ENCODE data around the gene CHAT.
A peak's percentile ranks its signal among the peaks of the same experiment; 100 is the strongest.

Gene CHAT

DNA sequence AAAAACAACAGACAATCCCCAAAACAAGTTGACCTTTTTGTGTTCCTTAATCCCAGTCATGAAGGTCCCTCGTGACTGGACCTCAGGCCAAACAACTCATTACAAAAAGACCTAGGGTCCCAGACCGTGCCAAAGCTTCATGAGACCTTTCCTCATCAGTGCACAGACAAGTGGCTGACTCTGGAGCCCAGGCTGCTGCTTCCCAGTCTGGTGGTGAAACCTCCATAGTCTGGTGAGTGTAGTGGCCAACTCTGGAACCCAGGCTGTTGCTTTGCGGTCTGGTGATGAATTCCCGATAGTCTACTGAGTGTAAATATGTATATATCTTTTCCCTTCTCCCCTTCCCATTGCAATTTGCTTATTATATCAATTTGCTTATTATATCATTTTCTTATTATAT is 25.9 kb upstream of the CHAT start:
- no peak overlapping the region for H3K4me3 ChIP-seq (ENCODE audit: control insufficient read depth, low read depth, low read length)
- TF ChIP-seq, protein P1, sequence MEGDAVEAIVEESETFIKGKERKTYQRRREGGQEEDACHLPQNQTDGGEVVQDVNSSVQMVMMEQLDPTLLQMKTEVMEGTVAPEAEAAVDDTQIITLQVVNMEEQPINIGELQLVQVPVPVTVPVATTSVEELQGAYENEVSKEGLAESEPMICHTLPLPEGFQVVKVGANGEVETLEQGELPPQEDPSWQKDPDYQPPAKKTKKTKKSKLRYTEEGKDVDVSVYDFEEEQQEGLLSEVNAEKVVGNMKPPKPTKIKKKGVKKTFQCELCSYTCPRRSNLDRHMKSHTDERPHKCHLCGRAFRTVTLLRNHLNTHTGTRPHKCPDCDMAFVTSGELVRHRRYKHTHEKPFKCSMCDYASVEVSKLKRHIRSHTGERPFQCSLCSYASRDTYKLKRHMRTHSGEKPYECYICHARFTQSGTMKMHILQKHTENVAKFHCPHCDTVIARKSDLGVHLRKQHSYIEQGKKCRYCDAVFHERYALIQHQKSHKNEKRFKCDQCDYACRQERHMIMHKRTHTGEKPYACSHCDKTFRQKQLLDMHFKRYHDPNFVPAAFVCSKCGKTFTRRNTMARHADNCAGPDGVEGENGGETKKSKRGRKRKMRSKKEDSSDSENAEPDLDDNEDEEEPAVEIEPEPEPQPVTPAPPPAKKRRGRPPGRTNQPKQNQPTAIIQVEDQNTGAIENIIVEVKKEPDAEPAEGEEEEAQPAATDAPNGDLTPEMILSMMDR (IDR thresholded peaks at IDR 0.05; ENCODE audit: control insufficient read depth, insufficient read depth, low read depth, low read length, missing control alignments) = no peak
- no peak for DNase-seq (ENCODE audit: low read depth)

DNA sequence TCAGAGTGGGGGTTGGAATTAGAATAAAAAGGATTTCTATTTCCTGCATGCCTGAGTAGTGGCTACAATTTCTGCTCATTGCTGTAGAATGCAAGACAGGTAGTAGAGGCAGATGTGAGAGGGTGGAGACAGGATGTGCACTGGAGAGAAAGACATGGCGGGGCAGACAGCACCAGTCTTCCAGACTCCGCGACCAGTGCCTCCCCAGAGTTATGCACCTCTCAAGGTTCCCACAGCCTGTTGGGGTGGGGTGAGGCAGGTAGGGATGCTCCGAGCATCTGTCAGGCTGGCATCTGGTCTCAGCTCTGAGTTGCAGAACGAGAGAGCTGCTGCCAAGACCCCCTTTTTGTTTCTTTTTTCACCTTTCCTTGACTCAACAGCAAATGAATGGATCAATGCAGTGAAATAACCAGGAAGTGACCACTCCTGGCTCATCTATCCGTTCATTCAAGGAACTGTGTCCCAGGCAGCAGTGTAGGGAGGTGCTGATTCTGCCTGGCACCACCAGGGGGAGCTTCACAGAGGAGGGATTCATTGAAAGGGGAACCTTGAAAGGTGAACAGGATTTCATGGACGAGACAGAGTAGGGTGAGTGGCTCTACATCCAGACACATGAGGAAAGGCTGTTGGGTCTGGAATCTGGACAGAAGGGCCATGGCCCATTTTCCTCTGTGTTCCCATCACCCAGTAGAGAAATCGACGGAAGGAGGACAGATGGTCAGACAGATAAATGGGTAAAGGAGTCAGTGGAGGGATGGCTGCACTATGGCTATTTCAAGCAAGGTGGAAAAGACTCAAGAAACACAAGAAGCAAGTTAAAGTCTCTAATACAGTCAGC is 20.9 kb upstream of the CHAT start:
- no peak for DNase-seq (ENCODE audit: low read depth)
- no peak overlapping the region for H3K4me3 ChIP-seq (ENCODE audit: control insufficient read depth, low read depth, low read length)
- TF ChIP-seq, protein P1 (IDR thresholded peaks at IDR 0.05; ENCODE audit: control insufficient read depth, insufficient read depth, low read depth, low read length, missing control alignments) = peak; percentile 99

DNA sequence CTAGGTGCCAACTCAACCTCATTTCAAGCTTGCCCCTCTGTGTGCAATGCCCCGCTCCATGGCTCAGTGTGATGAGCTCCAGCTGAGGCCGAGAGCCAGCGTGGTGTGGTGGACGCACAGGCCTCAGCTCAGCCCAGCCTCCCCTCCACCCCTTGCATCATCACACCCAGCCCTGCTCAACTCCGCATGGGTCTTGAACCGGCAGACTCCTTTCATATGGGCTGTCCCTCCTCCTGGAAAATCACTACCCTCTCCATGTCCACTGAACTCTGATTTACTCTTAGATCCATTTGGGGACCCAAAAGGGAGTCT is 20.3 kb upstream of the CHAT start:
- TF ChIP-seq, protein P1 (IDR thresholded peaks at IDR 0.05; ENCODE audit: control insufficient read depth, insufficient read depth, low read depth, low read length, missing control alignments) = no peak
- DNase-seq (ENCODE audit: low read depth) = no peak
- no peak overlapping the region for H3K4me3 ChIP-seq (ENCODE audit: control insufficient read depth, low read depth, low read length)

DNA sequence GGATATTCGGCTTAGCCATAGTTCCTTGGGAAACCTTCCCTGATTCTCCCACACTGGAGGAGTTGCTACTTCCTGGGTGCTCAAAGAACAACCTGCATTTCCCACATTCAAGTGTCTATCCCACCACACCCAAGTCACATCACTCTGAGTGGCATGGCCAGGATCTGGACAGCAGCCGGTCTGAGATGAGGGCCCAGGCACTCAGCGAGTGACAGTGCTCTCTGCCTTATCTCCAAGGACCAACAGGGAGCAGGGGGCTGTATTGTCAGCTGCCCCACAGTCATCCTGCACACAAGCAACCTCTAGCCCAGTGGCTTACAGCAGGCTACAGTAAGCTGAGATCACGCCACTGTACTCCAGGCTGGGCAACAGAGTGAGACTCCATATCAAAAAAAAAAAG is 19.8 kb upstream of the CHAT start:
- no peak overlapping the region for H3K4me3 ChIP-seq (ENCODE audit: control insufficient read depth, low read depth, low read length)
- TF ChIP-seq, protein P1 (IDR thresholded peaks at IDR 0.05; ENCODE audit: control insufficient read depth, insufficient read depth, low read depth, low read length, missing control alignments) = no peak
- DNase-seq (ENCODE audit: low read depth) = no peak

DNA sequence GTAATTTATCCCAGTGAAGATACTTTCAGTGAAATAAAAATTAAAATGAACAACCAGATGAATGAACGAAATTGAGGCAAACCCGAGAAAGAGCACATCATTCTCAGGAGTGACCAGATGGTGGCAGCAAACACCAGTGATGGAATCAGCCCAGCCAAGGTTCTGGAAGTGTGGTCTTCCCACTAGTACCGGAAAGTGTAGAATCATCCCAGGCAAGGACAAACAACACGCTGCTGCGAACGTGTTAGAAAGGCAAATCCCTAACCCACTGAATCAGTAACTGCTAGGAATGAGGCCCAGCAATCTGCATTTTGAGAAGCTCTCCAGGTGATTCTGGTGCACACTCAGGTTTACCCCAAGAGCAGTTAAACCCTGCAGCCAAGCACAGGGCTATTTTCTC is 19.2 kb upstream of the CHAT start:
- no peak for DNase-seq (ENCODE audit: low read depth)
- TF ChIP-seq, protein P1 (IDR thresholded peaks at IDR 0.05; ENCODE audit: control insufficient read depth, insufficient read depth, low read depth, low read length, missing control alignments) = peak; percentile 83
- H3K4me3 ChIP-seq (ENCODE audit: control insufficient read depth, low read depth, low read length) = no peak overlapping the region

- H3K4me3 ChIP-seq (ENCODE audit: control insufficient read depth, low read depth, low read length) = no peak overlapping the region
- TF ChIP-seq, protein P1 (IDR thresholded peaks at IDR 0.05; ENCODE audit: control insufficient read depth, insufficient read depth, low read depth, low read length, missing control alignments) = no peak
- no peak for DNase-seq (ENCODE audit: low read depth)
Measured at GRCh38 chr10:49595003-49595712, 18.7 kb upstream of the CHAT start.
